ENCODE measurements around the gene STARD3. TPM values are rescaled to one million over a fixed set of nuclear protein-coding genes. Genes with fewer than 3 reads are reported as not detected.

The STARD3 gene
- total RNA-seq, 1 donor from 2014 or later = 58.2 TPM

GRCh38 chr17:39641097-39641496 is 4.2 kb downstream of the STARD3 start:
- intact Hi-C loops (cut with micrococcal nuclease) = no loop called here
- DNase-seq (no peak), ATAC-seq (ENCODE audit: low read depth) (no peak)
- no peak for TF ChIP-seq CTCF (IDR thresholded peaks at IDR 0.05)
- CTCF ChIA-PET = interaction anchor here (0.7 to 1.0 kb wide), 3 partner anchors 13 to 19 kb away, joined by 3 to 4 read pairs (median 3); no protein-coding TSS in a partner anchor
- Mint-ChIP-seq H3K36me3 (ENCODE audit: low read depth) (peaks cover 14% of the 10 kb centered on the region), H3K27me3 (no peaks in the 10 kb centered on the region), H3K9me3 (no peaks in the 10 kb centered on the region), H3K4me3 (no peak overlapping the region), H3K4me1 (peaks cover 75% of the 10 kb centered on the region), H3K27ac (peak overlapping the region; percentile 24)
- POLR2A ChIA-PET = no interaction called here

GRCh38 chr17:39641883-39642282 is 4.9 kb downstream of the STARD3 start:
- POLR2A ChIA-PET = no interaction called here
- H3K36me3 Mint-ChIP-seq (ENCODE audit: low read depth) = peaks cover 14% of the 10 kb centered on the region
- ATAC-seq (ENCODE audit: low read depth) (no peak), DNase-seq (no peak)
- no peak for TF ChIP-seq CTCF (IDR thresholded peaks at IDR 0.05)
- H3K27me3 Mint-ChIP-seq = no peaks in the 10 kb centered on the region
- H3K27ac Mint-ChIP-seq = no peak overlapping the region
- H3K4me1 Mint-ChIP-seq = peaks cover 67% of the 10 kb centered on the region
- H3K9me3 Mint-ChIP-seq = no peaks in the 10 kb centered on the region
- H3K4me3 Mint-ChIP-seq = no peak overlapping the region
- intact Hi-C loops (cut with micrococcal nuclease) = no loop called here
- CTCF ChIA-PET = interaction anchor here (1.0 to 1.4 kb wide), 2 partner anchors 18 to 20 kb away, joined by 3 read pairs; no protein-coding TSS in a partner anchor

GRCh38 chr17:39642291-39643074 is 5.5 kb downstream of the STARD3 start:
- POLR2A ChIA-PET = interaction anchor here (0.6 kb wide), 1 partner anchor 25 kb away, joined by 4 read pairs; no protein-coding TSS in a partner anchor
- Mint-ChIP-seq H3K9me3 (no peaks in the 10 kb centered on the region), H3K27ac (no peak overlapping the region), H3K36me3 (ENCODE audit: low read depth) (peaks cover 14% of the 10 kb centered on the region), H3K4me1 (peaks cover 63% of the 10 kb centered on the region), H3K4me3 (no peak overlapping the region), H3K27me3 (no peaks in the 10 kb centered on the region)
- intact Hi-C loops (cut with micrococcal nuclease) = no loop called here
- CTCF ChIA-PET = interaction anchor here (0.6 to 2.8 kb wide), 4 partner anchors 12 to 50 kb away, joined by 3 to 12 read pairs (median 6); no protein-coding TSS in a partner anchor
- DNase-seq (no peak), ATAC-seq (ENCODE audit: low read depth) (no peak)
- no peak for TF ChIP-seq CTCF (IDR thresholded peaks at IDR 0.05)

- H3K27ac Mint-ChIP-seq = no peak overlapping the region
- CTCF ChIA-PET = interaction anchor here (1.5 to 2.8 kb wide), 2 partner anchors 11 to 20 kb away, joined by 9 to 12 read pairs; no protein-coding TSS in a partner anchor
These were observed 6.3 kb downstream of the STARD3 start for GRCh38 chr17:39643271-39643670.

More at GRCh38 chr17:39643271-39643670, 6.3 kb downstream of the STARD3 start:
- Mint-ChIP-seq H3K27me3 (no peaks in the 10 kb centered on the region), H3K4me3 (no peak overlapping the region), H3K36me3 (ENCODE audit: low read depth) (peaks cover 11% of the 10 kb centered on the region), H3K4me1 (peaks cover 55% of the 10 kb centered on the region), H3K9me3 (no peaks in the 10 kb centered on the region)
- no peak for TF ChIP-seq CTCF (IDR thresholded peaks at IDR 0.05)
- intact Hi-C loops (cut with micrococcal nuclease) = no loop called here
- DNase-seq (no peak), ATAC-seq (ENCODE audit: low read depth) (no peak)
- POLR2A ChIA-PET = interaction anchor here (0.6 kb wide), 1 partner anchor 24 kb away, joined by 4 read pairs; no protein-coding TSS in a partner anchor

Data from activated B cell treated with CpG ODN at 0.5 μM for 24 hours (primary cell).